GM18507 (cell line): Measurements from ENCODE around the gene CDH4.

Experiments
- DNase-seq: peaks from one replicate; pipeline ENCODE4 v3.0.0; 2011; ENCODE audit warnings: low read depth; ENCODE audit not compliant: insufficient read length; ENCODE audit errors: extremely low spot score
- FAIRE-seq: peaks from 2 replicates; lab custom pipeline; 2011; peaks lifted over from hg19 to GRCh38; lab: Jason Lieb, UNC

The CDH4 gene

DNA sequence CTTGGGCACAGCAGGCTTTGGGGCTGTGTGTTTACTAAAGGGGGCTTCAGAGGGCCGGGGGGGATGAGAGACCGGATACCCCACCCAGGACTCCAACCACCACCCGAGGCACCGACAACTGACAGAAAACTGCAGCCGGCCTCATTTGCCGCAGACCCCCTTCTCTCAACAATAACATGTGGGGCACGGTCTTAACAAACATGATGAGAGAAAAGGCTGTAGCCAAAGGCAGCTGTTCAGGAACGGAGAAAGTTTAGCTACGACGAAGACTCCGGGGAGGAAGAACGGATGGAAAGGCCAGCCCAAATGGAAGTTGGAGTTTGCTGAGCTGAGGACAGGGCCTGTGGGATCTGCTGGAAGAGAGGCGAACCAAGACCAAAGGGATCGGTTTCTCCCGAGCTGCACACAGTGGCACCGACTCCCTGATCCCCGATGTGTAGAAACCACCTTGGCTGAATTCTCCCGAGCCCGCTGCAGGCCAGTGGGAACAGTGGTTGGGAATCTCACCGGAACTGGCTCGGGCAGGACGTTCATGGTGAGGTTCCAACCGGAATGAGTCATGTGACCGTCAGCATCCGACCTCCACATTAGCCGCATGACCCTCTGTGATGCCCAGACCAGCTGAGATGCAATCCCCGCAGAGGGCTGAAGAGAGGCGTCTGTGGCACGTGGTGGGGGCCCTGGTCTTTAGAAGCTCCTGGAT, 454.3 kb downstream of the CDH4 start:
- no peak for DNase-seq
- no peak for FAIRE-seq

DNA sequence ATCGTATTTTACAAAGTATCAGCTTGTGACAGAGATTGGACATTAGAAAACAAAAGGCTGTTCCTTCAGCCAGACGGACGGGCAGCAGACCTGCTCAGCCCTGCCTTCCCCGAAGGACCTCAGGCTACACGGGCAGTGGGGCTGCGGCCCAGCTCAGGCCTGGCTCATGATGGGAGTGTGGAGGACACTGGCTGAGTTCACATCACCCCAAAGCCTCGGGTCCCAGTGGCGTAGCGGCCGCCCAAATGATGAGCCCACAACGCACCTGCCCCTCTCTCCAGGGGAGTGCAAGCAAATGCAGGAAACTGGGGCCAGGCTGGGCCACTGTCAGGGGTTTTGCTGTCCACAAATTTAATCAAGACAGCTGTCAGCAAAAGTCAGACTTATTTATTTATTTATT, 456.8 kb downstream of the CDH4 start:
- FAIRE-seq (no peak), DNase-seq (no peak)

DNA sequence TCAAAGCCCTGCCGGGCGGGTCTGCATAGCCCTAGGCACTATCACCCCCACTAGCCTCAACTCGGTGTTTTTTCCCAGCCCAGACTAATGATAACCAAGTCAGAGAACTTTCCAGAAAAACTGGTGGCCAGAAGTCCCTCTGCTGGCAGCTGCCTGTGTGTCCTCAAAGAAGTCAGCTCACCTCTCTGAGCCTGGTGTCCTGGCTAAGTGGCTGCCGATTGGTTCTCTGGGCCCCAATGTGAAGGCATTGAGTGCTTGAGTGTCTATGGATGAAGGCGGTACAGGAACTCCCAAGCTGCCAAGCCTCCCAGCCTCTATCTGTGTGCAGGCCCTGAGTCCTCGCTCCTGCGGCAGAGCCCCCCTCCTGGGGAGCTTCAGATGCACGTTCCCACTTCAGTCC, 458.0 kb downstream of the CDH4 start:
- no peak for DNase-seq
- no peak for FAIRE-seq

DNA sequence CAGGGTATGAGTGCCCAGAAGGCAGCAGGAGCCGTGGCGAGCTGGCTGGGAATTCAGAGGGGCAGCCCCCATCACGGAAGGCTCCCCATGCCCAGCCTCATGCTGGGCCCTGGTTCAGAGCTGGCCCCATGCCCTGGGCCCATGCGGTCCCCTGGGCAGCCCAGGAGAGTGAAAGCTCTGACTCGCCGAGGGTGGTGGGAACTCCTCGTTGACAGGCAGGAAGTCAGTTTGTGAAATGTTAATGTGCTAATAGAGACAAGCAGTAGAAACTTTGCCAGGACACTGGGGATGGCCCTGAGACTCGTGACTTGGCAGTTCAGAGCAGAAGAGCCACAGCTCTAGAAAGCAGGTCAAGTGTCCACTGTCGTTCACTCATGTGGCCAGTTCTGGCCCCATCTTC, 460.6 kb downstream of the CDH4 start:
- DNase-seq (no peak), FAIRE-seq (no peak)

DNA sequence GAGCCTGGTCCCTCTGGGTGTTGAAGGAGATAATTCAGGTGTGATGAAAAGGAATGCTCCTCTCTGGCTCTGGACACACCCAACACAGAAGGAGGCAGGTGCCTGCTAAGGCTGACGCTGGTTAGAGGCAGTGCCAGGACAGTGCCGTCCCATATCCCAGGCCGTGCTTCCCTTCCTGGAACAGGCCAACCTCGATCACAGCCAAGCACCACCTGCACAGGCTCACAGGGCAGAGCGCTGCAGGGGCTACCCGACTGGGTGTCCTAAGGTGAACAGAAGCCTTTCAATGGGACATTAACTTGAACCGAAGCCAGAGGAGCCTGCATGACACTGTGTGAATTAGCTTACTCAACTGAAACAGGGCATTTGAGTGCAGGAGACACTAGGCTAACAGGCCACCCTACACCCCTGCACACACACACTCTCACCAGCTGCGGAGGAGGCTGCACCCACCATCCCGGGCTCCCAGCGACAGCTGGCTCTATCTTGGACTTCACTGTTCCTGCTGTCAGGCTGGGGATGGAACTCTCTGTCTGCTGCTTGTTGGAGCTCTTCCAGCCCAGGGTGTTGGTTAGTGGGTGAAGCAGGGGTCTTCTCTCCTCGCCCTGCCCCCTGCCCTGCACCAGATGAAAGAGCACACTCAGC, 466.4 kb downstream of the CDH4 start:
- FAIRE-seq, result no peak

DNA sequence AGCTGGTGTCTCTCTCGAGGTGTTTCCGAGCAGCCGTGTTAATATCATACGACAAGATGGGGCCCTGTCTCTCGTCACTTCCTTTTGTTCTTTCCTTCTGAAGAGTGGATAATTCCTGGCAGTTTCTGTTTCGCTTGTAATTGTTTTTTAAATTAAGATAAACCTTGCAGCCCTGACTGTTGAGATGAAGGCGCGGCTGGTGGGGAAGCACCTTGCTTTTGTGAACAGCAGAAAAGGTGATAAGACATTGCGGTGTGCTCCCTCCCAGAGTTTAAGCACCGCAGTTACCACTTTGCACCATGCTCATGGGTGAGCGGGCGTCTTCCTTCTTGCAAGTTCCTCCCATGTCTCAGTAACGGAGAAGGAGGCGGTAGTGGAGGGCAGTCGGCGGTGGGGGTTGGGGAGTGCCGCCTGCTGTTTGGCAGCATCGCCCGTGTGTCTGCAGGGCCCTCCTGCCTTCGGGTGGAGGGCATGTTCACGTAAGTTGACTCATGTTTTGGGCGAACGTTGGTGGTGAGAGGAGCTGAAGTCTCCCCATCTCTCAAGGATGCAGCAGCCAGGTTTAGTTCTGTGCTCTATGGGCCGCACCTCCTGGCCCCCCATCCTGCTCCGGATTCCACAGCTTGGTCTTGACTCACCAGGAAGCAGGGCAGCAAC, 467.8 kb downstream of the CDH4 start:
- DNase-seq (no peak), FAIRE-seq (no peak)

More for the DNA sequence above, 466.4 kb downstream of the CDH4 start:
- no peak for DNase-seq

DNA sequence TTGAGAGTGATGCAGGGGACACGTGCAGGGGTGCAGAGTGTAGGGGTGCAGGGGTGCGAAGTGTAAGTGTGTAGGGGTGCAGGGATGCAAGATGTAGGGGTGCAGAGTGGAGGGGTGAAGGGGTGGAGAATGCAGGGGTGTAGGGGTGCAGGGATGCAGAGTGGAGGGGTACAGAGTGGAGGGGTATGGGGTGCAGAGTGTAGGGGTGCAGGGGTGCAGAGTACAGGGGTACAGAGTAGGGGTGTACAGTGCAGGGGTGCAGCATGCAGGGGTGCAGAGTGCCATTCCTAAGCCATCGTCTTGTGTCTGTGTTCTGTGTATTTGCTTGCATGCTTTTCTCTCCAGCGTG, 468.3 kb downstream of the CDH4 start:
- FAIRE-seq (no peak), DNase-seq (no peak)

DNA sequence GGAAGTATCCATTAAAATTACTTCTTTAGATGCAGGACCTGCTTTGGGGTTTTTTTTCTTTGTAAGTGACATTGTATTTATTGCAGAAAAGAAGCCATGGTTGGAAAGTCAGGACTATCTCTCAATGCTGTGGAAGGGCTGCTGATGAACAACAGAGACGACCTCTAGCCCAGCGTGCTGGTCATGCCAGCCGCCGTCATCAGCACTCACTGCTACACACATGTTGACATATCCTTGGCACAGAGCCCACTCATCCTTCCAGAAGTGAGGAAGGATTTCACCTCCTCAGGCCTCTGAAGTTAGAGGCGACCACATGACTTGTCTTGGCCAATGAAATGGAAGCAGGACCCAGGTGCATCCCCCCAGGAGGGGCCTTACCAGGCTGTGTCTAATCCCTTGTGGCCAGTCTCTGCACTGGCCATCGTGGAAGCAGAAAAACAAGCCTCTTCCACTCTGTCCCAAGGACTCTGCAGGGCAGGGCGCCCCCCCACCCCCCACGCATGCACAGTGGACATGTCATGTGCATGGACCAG, 470.2 kb downstream of the CDH4 start:
- no peak for FAIRE-seq
- DNase-seq, result no peak

DNA sequence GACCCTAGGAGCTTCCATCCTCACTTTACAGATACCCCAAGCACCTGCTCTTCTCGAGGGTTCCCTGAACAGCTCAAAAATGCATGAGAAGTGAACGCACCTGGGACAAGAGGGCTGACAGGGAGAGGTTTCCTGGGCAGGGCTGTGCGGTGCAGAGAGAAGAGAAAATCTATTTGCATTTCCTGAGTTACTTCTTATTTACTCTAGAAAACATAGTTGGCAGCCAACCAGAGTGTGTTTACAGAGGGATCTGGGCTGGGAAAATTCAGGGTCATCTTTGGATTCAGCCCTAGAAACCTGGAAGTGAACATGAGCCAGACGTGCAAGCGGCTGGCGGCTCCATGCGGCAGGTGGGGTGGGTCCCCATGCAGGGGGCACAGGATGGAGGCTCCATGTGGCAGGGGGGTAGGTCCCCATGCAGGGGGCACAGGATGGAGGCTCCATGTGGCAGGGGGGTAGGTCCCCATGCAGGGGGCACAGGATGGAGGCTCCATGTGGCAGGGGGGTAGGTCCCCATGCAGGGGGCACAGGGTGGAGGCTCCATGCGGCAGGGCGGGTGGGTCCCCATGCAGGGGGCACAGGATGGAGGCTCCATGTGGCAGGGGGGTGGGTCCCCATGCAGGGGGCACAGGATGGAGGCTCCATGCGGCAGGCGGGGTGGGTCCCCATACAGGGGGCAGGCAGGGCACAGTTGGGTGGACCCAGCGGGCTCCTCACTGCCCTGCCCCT, 471.6 kb downstream of the CDH4 start:
- DNase-seq, result no peak

DNA sequence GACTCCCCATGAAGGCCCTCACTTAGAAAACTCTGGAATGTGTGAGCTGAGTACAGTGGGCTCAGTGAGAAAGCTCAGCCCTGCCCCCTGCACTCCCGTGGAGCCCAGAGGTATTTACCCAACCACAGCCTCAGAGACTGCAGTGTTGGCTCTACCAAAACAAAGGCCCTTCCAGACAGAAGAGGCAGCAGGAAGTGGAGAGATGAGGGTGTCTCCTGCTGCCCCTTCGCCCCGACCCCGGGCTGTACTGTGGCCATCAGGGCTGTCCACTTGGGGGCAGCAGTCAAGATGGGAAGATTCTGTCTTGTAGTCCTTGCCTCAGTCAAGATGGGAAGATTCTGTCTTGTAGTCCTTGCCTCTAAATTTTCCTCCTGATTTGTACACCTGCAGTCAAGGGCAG, 472.3 kb downstream of the CDH4 start:
- FAIRE-seq, result no peak

More for the DNA sequence above, 471.6 kb downstream of the CDH4 start:
- FAIRE-seq, result no peak

DNA sequence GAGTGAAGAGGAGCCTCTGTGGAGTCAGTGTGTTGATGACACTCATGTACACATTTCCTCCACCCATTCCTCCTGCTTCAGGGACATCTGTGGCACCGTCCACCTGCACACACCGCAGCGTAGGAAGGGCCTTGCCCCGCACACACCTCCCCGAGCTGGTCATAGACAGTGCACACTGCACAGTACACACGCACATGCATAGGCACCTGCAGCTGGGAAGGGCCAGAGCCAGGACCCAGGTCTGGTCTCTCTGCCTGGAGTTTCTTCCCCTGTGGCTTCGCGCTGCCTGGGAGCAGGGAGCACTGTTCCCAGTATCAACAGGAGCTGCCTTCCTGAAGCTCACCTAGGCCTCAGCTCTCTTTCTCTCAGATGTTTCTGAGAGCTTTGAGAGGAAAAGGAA, 473.1 kb downstream of the CDH4 start:
- DNase-seq (no peak), FAIRE-seq (no peak)

More for the DNA sequence above, 472.3 kb downstream of the CDH4 start:
- DNase-seq, result no peak

DNA sequence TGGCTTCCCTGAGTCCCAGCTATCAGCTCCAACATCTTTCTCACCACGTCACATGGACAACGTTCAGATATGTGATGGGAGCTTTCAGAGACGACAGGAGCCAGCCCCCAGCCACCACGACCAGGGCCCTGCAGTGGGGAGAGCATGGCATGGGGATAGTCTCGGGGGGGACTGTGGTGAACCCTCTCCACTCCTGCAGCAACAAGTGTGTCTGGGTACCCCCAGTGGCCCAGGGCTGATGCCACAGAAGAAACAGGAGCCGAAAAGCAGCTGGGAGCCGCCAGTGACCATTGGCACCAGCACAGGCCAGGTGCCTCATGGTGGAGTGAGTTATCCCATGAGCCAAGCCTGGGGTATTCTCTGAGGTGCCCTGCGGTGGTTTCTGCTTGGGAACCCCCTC, 473.9 kb downstream of the CDH4 start:
- DNase-seq (no peak), FAIRE-seq (no peak)

DNA sequence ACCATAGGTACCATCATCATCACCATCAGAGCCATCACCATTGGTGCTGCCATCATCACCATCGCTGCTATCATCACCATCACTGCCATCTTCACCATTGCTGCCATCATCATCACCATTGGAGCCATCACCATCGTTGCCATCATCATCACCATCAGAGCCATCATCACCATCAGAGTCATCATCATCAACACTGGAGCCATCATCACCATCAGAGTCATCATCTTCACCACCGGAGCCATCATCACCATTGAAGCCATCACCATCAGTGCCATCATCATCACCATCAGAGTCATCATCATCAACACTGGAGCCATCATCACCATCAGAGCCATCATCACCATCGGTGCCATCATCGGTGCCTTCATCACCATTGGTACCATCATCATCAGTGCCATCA, 474.9 kb downstream of the CDH4 start:
- no peak for FAIRE-seq

DNA sequence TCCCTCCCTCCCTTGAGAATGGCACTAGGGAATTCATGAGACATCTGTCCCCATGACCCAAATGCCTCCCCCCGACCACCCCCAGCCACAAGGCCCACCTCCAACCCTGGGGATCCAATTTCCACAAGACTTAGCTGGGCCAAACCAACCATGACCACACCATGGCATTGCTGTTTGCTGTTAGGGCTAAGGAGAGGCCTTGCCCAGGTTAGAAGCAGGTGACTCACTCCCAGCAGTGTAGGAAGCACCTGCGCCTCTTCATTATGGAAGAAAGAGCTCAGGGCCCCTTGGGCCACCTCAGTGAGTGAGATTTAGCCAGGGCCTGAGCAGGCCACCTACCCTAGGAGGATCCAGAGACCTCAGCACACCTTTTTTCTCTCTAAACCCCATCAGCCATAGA, 475.7 kb downstream of the CDH4 start:
- FAIRE-seq (no peak), DNase-seq (no peak)

More for the DNA sequence above, 474.9 kb downstream of the CDH4 start:
- no peak for DNase-seq

DNA sequence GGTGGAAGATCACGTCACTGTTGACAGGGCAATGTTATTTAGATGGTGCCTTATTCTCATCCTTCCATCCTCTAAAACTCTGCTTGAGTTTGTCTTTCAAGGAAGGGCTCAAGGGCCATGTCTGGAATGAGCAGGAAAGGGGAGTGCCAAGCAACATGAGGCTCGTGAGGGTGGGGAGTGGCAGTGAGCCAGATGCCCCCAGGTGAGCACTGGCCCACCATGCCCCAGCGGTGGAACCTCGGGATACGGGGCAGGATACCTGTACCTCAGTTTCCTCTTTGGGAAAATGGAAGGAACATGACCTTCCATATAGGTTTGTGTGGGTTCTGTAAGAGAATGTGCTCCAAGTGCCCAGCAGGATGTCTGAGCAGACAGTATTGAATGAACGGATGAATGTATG, 476.3 kb downstream of the CDH4 start:
- DNase-seq (no peak), FAIRE-seq (no peak)

DNA sequence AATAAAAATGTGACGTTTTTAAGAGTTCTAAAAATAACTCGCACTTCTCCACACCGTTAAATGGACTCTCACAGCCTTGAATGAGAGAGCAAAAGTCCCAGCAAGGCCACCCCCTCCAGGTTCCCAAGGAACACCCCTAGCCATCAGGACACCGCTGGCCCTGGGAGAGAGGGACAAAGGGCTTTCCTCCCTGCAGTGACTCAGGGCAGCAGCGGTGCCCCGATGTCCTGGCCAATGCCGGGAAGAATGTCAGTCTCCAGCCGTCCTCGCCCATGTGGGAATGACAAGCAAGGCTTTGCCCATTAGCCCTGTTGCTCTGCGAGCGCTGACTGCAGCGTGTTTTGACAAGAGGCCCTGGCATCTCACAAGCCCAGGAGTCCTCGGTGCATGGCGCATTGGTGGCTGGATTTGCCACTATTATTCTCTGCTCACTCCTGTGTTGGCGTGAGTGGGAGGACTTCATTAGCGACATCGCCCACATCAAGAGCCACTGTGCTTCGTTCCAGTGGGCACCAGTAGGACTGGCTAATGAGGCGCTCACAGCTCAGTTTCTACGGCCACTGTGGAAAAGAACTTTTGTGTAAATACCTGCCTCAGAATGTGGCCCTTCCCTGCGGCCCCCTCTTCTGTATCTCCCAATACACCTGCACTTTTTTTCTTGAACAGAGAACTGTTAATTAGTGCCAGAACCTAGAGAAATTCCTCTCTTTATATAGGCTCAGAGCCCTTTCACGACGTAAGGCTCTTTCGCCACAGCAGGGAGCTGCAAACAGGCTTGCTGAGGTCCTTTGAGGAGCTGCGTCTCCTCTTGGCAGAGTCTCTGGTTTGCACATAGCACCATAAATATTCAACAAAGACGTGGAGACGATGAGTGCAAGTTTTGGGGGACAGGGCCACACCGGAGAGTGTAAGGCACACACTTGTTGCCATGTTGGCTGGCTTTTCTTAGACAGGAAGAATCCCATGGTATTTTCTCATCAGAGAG, 477.0 kb downstream of the CDH4 start:
- no peak for FAIRE-seq
- DNase-seq, result no peak

DNA sequence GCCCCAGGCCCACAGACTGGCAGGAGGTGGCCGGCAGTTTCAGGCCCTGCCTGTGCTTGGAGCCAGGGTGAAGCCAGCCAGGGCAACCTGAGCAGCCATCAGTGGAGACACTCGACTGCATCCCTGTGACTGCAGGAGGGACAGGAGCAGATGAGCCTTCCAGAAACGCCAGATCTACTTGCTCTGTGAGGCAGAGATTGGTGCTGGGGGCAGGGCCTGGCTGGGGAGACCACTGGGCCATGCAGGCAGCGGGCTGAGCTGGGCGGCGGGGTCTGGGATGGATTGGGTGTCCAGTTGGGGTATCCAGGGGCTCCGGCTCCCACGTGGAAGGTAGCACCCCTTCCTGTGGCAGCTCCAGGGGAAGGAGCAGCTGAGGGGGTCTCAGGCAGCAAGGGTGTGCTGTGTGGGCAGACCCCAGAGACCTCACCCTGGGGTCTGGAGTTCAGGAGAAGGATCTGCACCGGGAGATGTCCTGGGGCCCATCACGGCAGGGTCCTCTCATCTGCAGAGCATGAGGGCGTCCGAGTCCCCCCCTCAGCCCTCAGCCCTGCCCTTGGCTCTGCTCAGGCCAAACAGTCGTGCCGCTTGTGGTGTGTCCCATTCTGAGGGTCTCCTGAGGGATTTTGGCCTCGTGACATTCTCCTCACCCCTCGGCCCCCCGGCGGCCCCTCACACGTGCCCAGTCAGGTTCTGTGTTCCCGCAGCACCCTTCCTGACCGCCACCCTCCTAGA, 478.7 kb downstream of the CDH4 start:
- no peak for DNase-seq

More for the DNA sequence above, 478.7 kb downstream of the CDH4 start:
- FAIRE-seq, result no peak
